Upper lobe of left lung (tissue), 6 donors: ENCODE results near the gene CCSER2. TPM values are rescaled to one million over a fixed set of nuclear protein-coding genes. Genes with fewer than 3 reads are reported as not detected.
A peak's percentile ranks its signal among the peaks of the same experiment; 100 is the strongest.
"Not testable (repeated sequence)": the region's sequence is repeated elsewhere in the genome, so short reads cannot be mapped to it uniquely, and the experiment has no call there.

Source experiments
- ATAC-seq, 2 donors: fragments of 200-7000 bp; cut with Tn5 transposase; one replicate each; pipeline ENCODE4 v1.9.1; 2022; ENCODE audit warnings: mild to moderate bottlenecking in 2 of 2, moderate library complexity in 2 of 2; ENCODE audit not compliant: low FRiP score in 2 of 2
- DNase-seq, 2 donors: peaks; one replicate each; pipeline ENCODE4 v3.0.0-alpha.2; 2019 to 2020
- H3K27ac ChIP-seq, 4 donors: fragments of 200-600 bp; sonication (generic); one replicate each; pipeline ENCODE4 v1.5.1; 2016 to 2019
- H3K27me3 ChIP-seq, 4 donors: fragments of 200-600 bp; sonication (generic); one replicate each; pipeline ENCODE4 v1.5.1; 2017 to 2019
- H3K36me3 ChIP-seq, 4 donors: fragments of 200-600 bp; sonication (generic); one replicate each; pipeline ENCODE4 v1.5.1; 2016 to 2019
- H3K4me1 ChIP-seq, 4 donors: fragments of 200-600 bp; sonication (generic); one replicate each; pipeline ENCODE4 v1.5.1; 2018 to 2019
- H3K4me3 ChIP-seq, 4 donors: fragments of 200-600 bp; sonication (generic); one replicate each; pipeline ENCODE4 v1.5.1; 2017 to 2019; ENCODE audit warnings: mild to moderate bottlenecking in 2 of 4, moderate library complexity in 1 of 4
- H3K9me3 ChIP-seq, 4 donors: fragments of 200-600 bp; sonication (generic); one replicate each; pipeline ENCODE4 v1.5.1; 2018 to 2019
- CTCF ChIP-seq, 6 experiments: fragments of 450-650 bp in 4 of 6; fragments of 200-600 bp in 2 of 6; sonication (generic) in 2 of 6; IDR thresholded peaks; one replicate each; pipeline ENCODE4 v1.5.1; 2016 to 2019; ENCODE audit warnings: antibody characterized with exemption in 6 of 6
- EP300 ChIP-seq, 4 donors: sonication (generic); formaldehyde crosslinking; IDR thresholded peaks; one replicate each; pipeline ENCODE4 v1.5.1; 2017; ENCODE audit warnings: antibody characterized with exemption in 4 of 4, control low read depth in 2 of 4
- POLR2A ChIP-seq, 4 donors: fragments of 450-650 bp; IDR thresholded peaks; one replicate each; pipeline ENCODE4 v1.5.1; 2016 to 2017; ENCODE audit warnings: antibody characterized with exemption in 4 of 4, mild to moderate bottlenecking in 2 of 4
- POLR2AphosphoS5 ChIP-seq, 2 donors: sonication (generic); formaldehyde crosslinking; IDR thresholded peaks; one replicate each; pipeline ENCODE4 v1.5.1; 2017; ENCODE audit warnings: antibody characterized with exemption in 2 of 2
- WGBS, 2 donors: methylation state at CpG; one replicate each; pipeline ENCODE4 v1.1.5; 2017 to 2018; 5-methylcytosine and 5-hydroxymethylcytosine counted together
- total RNA-seq, 6 donors: library from RNA; depleted of rRNA in 4 of 6; stranded (reverse); fragments of >200 nt in 4 of 6; gene quantifications; one replicate each; pipeline versions ENCODE4 v1.1.0 to v1.2.1, GENCODE V29; 2016 to 2021
- donor health status: DM: no; HTN: no; CAD: no; lungs with moderate emphysema.
- donor health status: DM: no; HTN: yes; CAD: no; lungs with severe emphysema.

CCSER2 gene
- total RNA-seq, 6 donors from 2014 or later: 28.7 to 78.9 (median 52.6) TPM

DNA sequence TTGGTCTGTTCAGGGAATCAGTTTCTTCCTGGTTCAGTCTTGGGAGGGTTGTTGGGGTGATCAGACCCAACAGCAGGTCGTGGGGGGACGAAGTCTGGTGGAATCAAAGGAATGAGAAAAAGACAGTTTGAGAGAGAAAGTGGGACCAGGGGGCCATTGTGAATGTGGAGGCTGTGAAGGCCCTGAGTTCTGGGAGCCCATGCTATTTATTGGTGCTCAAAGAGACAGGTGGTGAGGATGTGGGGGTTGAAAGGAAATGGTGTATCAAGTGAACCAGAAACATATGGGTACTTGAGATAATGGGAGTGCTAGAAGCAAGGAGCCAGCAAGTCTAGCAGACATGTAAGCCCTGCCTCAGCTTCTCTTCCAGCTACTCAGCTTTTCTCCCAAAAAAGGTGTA, 84.1 kb downstream of the CCSER2 start:
- Histone ChIP-seq H3K36me3 (no peaks in the 10 kb centered on the region), H3K27ac (no peak overlapping the region), H3K4me1 (peaks cover 0 to 24% (median 10%) of the 10 kb centered on the region in 4 donors), H3K27me3 (no peaks in the 10 kb centered on the region), H3K9me3 (peaks cover 0 to 16% (median 11%) of the 10 kb centered on the region in 4 donors), H3K4me3 (no peak overlapping the region)
- TF ChIP-seq CTCF (IDR thresholded peaks at IDR 0.05): no peak
- TF ChIP-seq EP300 (IDR thresholded peaks at IDR 0.05): no peak
- TF ChIP-seq POLR2A (IDR thresholded peaks at IDR 0.05): no peak
- no peak for TF ChIP-seq POLR2AphosphoS5 (IDR thresholded peaks at IDR 0.05)
- WGBS, 2 donors: 93 to 98% methylated on average over 2 of the region's 2 CpGs
- ATAC-seq: no peak
- DNase-seq: no peak

- not testable (repeated sequence) for DNase-seq, H3K27ac ChIP-seq, ATAC-seq, H3K27me3 ChIP-seq, H3K4me3 ChIP-seq
- peaks cover 0 to 19% (median 7%) of the 10 kb centered on the region in 4 donors for H3K4me1 ChIP-seq
- H3K9me3 ChIP-seq: peaks cover 0 to 16% (median 11%) of the 10 kb centered on the region in 4 donors
- WGBS, 2 donors: 91 to 98% methylated on average over 2 of the region's 2 CpGs
- peaks cover 0 to 11% (median 0%) of the 10 kb centered on the region in 4 donors for H3K36me3 ChIP-seq
These were observed 85.7 kb downstream of the CCSER2 start for GRCh38 chr10:84414110-84414509.

GRCh38 chr10:84415539-84416244, 87.3 kb downstream of the CCSER2 start:
- 61 to 65% methylated on average over 3 to 10 of the region's 10 CpGs for WGBS, 2 donors
- H3K4me3 ChIP-seq: peak overlapping the region in 1 of 4 donors; percentile 24
- ATAC-seq (peak; percentile 40 to 79), DNase-seq (peak in 1 of 2 donors; percentile 79)
- H3K27me3 ChIP-seq: no peaks in the 10 kb centered on the region
- peak overlapping the region in 3 of 4 donors; percentile 10 to 75 (median 65) for H3K27ac ChIP-seq
- H3K4me1 ChIP-seq: peaks cover 0 to 19% (median 7%) of the 10 kb centered on the region in 4 donors
- H3K9me3 ChIP-seq: peaks cover 0 to 16% (median 11%) of the 10 kb centered on the region in 4 donors
- TF ChIP-seq EP300 (IDR thresholded peaks at IDR 0.05): no peak
- peak in 1 of 2 donors; percentile 17 for TF ChIP-seq POLR2AphosphoS5 (IDR thresholded peaks at IDR 0.05)
- peaks cover 0 to 19% (median 0%) of the 10 kb centered on the region in 4 donors for H3K36me3 ChIP-seq

GRCh38 chr10:84416245-84416555, 87.8 kb downstream of the CCSER2 start:
- H3K4me3 ChIP-seq: peak overlapping the region in 1 of 4 donors; percentile 24
- H3K36me3 ChIP-seq: peaks cover 0 to 23% (median 0%) of the 10 kb centered on the region in 4 donors
- H3K27me3 ChIP-seq: no peaks in the 10 kb centered on the region
- WGBS, 2 donors: 68 to 73% methylated on average over 2 of the region's 2 CpGs
- no peak for ATAC-seq
- peaks cover 0 to 19% (median 7%) of the 10 kb centered on the region in 4 donors for H3K4me1 ChIP-seq
- peak overlapping the region in 2 of 4 donors; percentile 65 to 75 for H3K27ac ChIP-seq
- no peak for DNase-seq
- TF ChIP-seq POLR2A (IDR thresholded peaks at IDR 0.05) (no peak), CTCF (IDR thresholded peaks at IDR 0.05) (no peak), EP300 (IDR thresholded peaks at IDR 0.05) (no peak), POLR2AphosphoS5 (IDR thresholded peaks at IDR 0.05) (no peak)
- peaks cover 0 to 16% (median 11%) of the 10 kb centered on the region in 4 donors for H3K9me3 ChIP-seq

DNA sequence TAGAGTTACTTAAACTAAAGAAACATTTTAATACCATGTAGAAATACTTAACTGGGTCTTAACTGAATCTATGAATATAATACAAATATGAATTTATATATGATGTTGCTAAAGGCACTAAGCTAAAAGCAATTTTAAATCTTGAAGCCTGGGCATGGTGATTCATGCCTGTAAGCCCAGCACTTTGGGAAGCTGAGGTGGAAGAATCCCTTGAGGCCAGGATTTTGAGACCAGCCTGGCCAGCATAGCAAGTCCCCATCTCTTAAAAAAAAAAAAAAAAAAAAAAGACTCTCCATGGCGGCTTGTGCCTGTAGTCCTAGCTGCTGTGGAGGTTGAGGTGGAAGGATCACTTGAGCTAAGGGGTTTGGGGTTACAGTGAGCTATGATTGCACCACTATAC, 95.3 kb downstream of the CCSER2 start:
- no peak overlapping the region for H3K4me3 ChIP-seq
- H3K4me1 ChIP-seq: peaks cover 10 to 32% (median 27%) of the 10 kb centered on the region in 4 donors
- ATAC-seq (no peak), DNase-seq (peak in 1 of 2 donors; percentile 24)
- H3K27ac ChIP-seq: peak overlapping the region; percentile 58 to 77 (median 69)
- H3K9me3 ChIP-seq: no peaks in the 10 kb centered on the region
- H3K27me3 ChIP-seq: no peaks in the 10 kb centered on the region
- H3K36me3 ChIP-seq: peaks cover 0 to 17% (median 0%) of the 10 kb centered on the region in 4 donors
- TF ChIP-seq POLR2A (IDR thresholded peaks at IDR 0.05): no peak
- no peak for TF ChIP-seq CTCF (IDR thresholded peaks at IDR 0.05)
- no peak for TF ChIP-seq EP300 (IDR thresholded peaks at IDR 0.05)
- TF ChIP-seq POLR2AphosphoS5 (IDR thresholded peaks at IDR 0.05): no peak
- 75 to 87% methylated on average over 1 of the region's 1 CpG for WGBS, 2 donors
